ENCODE data around the gene RASL11A.
"Not testable (repeated sequence)": the region's sequence is repeated elsewhere in the genome, so short reads cannot be mapped to it uniquely, and the experiment has no call there.

The RASL11A gene

DNA sequence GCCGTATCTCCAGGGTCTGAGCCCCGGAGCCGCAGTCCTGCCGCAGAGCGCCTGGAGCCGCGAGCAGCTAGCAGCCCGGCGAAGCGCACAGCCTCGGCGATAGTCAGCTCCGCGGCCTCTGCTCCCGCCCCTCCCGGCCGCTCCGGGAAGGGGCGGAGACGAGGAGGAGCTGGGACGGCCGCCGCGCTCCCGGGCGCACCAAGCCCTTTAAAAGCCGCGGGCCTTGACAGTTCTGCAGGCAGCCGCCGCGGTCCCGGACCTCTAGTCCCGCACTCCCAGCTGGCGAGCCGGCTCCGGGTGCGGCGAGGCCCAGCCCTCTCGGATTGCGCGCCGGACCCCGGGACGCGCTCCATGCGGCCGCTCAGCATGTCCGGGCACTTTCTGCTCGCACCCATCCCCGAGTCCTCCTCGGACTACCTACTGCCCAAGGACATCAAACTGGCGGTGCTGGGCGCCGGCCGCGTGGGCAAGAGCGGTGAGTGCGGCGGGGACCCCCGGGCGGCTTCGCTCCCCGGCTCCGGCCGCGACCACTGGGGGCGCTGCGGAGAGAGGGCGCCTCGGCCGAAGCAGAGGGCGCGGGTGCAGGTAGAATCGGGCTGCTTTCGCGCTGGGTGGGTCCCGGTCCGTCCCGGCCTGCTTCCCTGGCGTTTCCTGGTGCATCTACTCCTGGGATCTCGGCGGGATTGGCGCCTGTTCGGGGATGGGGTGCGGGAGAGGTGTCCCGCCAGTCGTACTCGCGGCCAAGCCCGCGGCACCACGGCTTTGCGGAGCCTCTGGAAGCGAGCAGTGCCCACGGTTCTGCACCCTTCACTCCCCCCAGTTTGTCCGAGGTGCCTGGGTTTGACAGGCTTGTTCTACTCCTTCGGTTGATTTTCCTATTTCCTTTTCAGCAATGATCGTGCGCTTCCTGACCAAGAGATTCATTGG lies at the start of gene RASL11A:
Gene RASL11A, plus strand, starts transcription at position 237 of the 927 bp plus-strand sequence. Its CDS starts 115 bp downstream, at position 352.
- DNase-seq (ENCODE audit: low read depth) = peak; percentile 65

DNA sequence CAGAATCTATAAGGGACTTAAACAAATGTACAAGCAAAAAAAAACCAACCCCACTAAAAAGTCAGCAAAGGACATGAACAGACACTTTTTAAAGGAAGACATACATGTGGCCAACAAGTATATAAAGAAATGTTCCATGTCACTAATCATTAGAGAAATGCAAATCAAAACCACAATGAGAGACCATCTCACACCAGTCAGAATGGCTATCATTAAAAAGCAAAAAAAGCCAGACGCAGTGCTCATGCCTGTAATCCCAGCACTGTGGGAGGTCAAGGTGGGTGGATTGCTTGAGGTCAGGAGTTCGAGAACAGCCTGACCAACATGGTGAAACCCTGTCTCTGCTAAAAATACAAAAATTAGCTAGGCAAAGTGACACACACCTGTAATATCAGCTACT lies 48.5 kb upstream of the RASL11A start:
- not testable (repeated sequence) for DNase-seq (ENCODE audit: low read depth)

DNA sequence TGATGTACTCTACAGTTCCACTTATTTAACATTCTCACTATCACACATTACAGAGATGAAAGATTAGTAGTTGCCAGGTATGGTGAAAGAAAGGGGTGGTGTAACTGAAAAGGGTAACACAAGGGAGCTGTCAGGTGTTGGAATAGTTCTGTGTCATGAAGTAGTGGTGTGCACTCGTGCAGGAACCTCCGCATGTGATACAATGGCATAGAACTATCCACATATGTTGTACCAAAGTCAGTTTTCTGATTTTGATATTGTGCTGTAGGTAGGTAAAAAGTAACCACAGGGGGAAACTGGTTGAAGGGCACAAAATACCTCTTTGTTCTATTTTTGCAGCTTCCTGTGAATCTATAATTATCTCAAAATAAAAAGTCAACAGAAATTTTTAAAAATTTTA lies 43.6 kb upstream of the RASL11A start:
- no peak for DNase-seq (ENCODE audit: low read depth)

DNA sequence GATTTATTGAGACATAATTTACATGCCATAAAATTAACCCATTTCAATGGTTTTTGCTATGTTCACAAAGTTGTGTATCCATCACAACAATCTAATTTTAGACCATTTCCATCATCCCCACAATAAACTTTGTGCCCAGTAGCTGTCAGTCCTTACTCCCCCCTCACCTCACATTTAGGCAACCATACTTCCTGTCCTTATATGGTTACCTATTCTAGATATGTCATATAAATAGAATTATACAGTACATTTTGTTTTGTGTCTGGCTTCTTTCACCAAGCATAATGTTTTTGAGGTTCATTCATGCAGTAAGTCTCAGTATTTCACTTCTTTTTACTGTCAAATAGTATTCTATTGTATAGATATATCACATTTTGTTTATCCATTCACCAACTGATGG lies 42.5 kb upstream of the RASL11A start:
- DNase-seq (ENCODE audit: low read depth) = no peak

DNA sequence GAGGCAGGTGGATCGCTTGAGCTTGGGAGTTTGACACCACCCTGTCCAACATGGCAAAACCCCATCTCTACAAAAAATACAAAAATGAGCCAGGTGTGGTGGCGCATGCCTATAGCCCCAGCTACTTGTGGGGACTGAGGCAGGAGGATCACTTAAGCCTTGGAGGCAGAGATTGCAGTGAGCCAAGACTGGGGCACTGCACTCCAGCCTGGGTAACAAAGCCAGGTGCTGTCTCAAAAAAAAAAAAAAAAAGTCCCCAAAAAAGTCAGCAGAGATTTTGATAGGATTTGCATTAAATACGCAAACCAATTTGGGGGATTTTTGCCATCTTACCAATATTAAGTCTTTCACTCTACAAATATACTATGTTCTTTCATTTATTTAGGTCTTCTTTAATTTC lies 41.0 kb upstream of the RASL11A start:
- DNase-seq (ENCODE audit: low read depth) = no peak

- no peak for DNase-seq (ENCODE audit: low read depth)
Observed at GRCh38 chr13:27233964-27234363, 36.7 kb upstream of the RASL11A start.

DNA sequence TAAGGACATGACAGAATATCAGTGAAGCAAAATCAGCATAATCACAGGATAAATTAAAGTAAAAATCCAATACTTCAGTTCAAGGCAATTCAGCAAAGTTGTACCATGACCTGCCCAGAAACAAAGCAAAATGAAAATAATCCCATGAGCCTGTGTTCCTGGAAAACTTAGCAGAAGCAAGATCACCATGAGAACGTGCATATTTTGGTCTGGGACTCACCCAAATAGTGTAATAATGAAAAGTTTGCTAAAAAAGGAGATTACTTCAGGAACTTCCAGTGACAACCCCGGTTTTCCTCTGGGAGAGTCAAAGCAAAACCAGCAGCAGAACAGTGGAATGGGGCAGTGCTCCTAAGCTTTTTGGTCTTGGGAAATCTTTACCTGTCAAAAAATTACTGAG lies 34.2 kb upstream of the RASL11A start:
- no peak for DNase-seq (ENCODE audit: low read depth)

- DNase-seq (ENCODE audit: low read depth) = no peak
Observed at GRCh38 chr13:27242702-27243101, 27.9 kb upstream of the RASL11A start.

- no peak for DNase-seq (ENCODE audit: low read depth)
Observed at GRCh38 chr13:27245610-27246009, 25.0 kb upstream of the RASL11A start.

- no peak for DNase-seq (ENCODE audit: low read depth)
Observed at GRCh38 chr13:27250833-27251165, 19.8 kb upstream of the RASL11A start.

- DNase-seq (ENCODE audit: low read depth) = peak; percentile 82
Observed at GRCh38 chr13:27251166-27252091, 19.2 kb upstream of the RASL11A start, which contains the start of gene RPL21. Gene RPL21 (plus strand): TSS chr13:27251558. CDS start chr13:27253777, 2,219 bp downstream.

GRCh38 chr13:27252467-27252866 lies 18.2 kb upstream of the RASL11A start:
- DNase-seq (ENCODE audit: low read depth) = no peak

DNA sequence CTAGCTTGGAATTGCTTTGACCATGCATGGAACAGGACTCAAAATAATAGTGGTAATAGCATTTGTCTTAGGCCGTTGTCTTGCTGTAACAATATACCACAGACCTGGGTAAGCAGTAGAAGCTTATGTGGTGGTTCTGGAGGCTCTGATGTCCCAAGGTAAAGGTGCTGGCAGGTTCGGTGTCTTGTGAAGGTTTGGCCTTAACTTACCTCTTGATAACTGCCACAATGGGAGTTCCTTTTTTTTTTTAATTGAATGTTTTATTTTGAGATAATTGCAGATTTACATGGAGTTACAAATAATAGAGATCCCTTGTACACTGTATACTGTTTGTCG lies 13.4 kb upstream of the RASL11A start:
- DNase-seq (ENCODE audit: low read depth) = no peak

GRCh38 chr13:27257648-27258253 lies 12.9 kb upstream of the RASL11A start:
- no peak for DNase-seq (ENCODE audit: low read depth)

GRCh38 chr13:27258637-27259386 lies 11.8 kb upstream of the RASL11A start:
- no peak for DNase-seq (ENCODE audit: low read depth)

- no peak for DNase-seq (ENCODE audit: low read depth)
Observed at GRCh38 chr13:27259831-27260230, 10.8 kb upstream of the RASL11A start.

DNA sequence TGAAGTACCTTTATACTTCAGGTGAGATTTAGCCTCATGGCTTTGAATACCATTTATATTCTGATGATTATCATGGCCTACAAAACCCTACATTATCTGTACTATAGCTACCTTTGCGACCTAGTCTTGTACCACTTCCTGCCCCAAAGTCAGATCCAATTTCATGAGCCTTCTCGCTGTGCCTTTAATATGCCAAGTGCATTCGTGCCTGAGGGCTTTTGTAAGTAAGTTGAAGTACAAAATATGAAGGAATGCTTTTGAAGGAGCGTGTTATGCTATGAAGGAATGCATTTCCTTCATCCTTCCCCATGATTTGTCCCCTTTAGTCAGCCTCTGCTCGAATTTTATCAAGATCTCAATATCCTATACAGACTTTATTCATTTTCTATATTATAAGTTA lies 9.2 kb upstream of the RASL11A start:
- DNase-seq (ENCODE audit: low read depth) = no peak

DNA sequence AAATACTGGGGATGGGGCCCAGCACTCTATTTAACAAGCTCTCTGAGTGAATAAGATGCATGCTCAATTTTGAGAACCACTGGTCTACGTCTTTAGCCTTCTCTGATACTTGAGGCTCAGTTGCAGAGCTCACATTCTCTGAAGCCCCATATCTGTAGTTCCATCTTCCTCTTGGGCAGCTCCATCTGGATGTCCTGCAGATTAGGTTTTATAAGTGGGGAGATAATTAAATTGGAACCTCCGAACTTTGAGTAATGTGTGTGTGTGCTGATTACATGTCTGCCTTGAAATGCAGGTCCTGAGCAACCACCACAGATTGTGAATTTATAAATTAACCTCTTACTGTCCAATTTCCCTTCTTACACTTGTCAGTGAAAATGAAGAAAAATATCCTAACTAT lies 7.2 kb upstream of the RASL11A start:
- no peak for DNase-seq (ENCODE audit: low read depth)

GRCh38 chr13:27264181-27264580 lies 6.4 kb upstream of the RASL11A start:
- DNase-seq (ENCODE audit: low read depth) = no peak

DNA sequence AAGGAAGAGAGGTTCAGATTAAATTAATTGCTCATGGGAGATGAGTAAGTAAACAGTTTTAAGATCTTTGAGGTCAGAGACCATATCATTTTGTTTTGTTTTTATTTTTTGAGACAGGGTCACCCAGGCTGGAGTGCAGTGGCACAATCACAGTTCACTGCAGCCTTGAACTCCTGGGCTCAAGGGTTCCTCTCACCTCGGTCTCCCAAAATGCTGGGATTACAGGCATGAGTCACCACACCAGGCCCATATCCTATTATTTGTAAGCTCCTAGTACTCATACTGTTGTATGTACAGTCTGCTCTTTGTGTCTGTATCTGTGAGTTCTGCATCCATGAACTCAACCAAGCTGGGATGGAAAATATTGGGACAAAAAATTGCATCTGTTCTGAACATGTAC lies 6.0 kb upstream of the RASL11A start:
- no peak for DNase-seq (ENCODE audit: low read depth)

- no peak for DNase-seq (ENCODE audit: low read depth)
Observed at GRCh38 chr13:27266917-27267316, 3.7 kb upstream of the RASL11A start.

DNA sequence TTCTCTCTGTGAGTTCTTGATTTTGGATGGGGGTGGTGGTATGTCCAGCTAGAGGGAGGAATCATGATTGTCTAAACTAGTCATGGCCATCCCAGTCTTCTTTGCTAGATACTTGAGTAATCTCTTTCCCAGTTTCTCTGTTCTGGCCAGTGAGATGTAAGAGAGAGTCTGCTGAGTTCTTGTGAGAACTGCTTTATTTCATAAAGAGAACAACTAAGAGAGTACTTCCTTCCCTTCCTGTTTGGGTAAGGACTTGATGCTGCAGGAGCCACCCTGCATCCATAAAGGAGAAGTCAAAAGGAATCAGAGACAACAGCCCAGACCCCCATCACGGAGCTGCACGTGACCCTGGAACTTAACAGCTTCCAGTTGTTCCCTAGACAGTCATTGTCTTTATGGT lies 3.0 kb upstream of the RASL11A start:
- DNase-seq (ENCODE audit: low read depth) = no peak

Data from stimulated activated CD8-positive, alpha-beta memory T cell treated with anti-CD3 and anti-CD28 coated beads, Interleukin-4, amount 100 ng/mL, for 24 hours (primary cell).